Nephron progenitor cell (in vitro differentiated cells): ENCODE results near the gene GNG7.

Source experiments
- DNase-seq: peaks from one replicate; pipeline ENCODE4 v3.0.0; 2021
- H3K27ac Mint-ChIP-seq: 2 replicates; pipeline ENCODE4 v1.8.0; 2021; ENCODE audit warnings: mild to moderate bottlenecking, moderate library complexity, mixed read lengths
- H3K27me3 Mint-ChIP-seq: 2 replicates; pipeline ENCODE4 v1.8.0; 2021; ENCODE audit warnings: mild to moderate bottlenecking, low read depth, mixed read lengths; ENCODE audit not compliant: poor library complexity
- H3K36me3 Mint-ChIP-seq: 2 replicates; pipeline ENCODE4 v1.8.0; 2021; ENCODE audit warnings: low read depth, mixed read lengths
- H3K4me1 Mint-ChIP-seq: 2 replicates; pipeline ENCODE4 v1.8.0; 2021; ENCODE audit warnings: mixed read lengths
- H3K4me3 Mint-ChIP-seq: 2 replicates; pipeline ENCODE4 v1.8.0; 2021; ENCODE audit warnings: mild to moderate bottlenecking, moderate library complexity, mixed read lengths
- H3K9me3 Mint-ChIP-seq: 2 replicates; pipeline ENCODE4 v1.8.0; 2021; ENCODE audit warnings: mild to moderate bottlenecking, moderate library complexity, mixed read lengths
- CTCF ChIP-seq: fragments of 200-600 bp; sonication (generic); IDR thresholded peaks from 2 replicates; pipeline ENCODE4 v1.5.0; 2021; ENCODE audit warnings: antibody characterized with exemption

Gene GNG7

DNA sequence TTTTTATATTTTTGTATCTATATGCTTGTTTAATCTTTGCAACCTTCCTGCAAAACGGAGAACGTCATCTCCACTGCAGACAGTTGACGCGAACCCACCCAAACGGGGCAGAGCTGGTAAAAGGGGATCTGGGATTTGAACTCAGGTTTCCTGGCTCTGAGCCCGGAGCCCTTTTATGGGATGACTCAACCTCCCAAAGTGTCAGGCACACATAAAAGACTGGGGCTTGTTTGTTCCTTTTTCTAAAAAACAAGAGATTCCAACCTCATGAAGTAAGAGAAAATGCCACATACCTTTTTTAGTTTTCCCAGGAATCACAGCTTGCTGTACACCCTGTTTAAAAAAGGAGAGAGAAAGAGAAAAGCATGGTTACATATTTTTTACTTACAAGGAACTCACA is 147.6 kb downstream of the GNG7 start:
- H3K27me3 Mint-ChIP-seq = no peaks in the 10 kb centered on the region
- DNase-seq = no peak
- no peak overlapping the region for H3K4me3 Mint-ChIP-seq
- no peaks in the 10 kb centered on the region for H3K36me3 Mint-ChIP-seq
- peaks cover 44% of the 10 kb centered on the region for H3K4me1 Mint-ChIP-seq
- TF ChIP-seq CTCF = no peak
- no peaks in the 10 kb centered on the region for H3K9me3 Mint-ChIP-seq
- peak overlapping the region; percentile 89 for H3K27ac Mint-ChIP-seq

- Mint-ChIP-seq H3K27ac (no peak overlapping the region), H3K9me3 (peaks cover 4% of the 10 kb centered on the region), H3K4me3 (no peak overlapping the region), H3K27me3 (no peaks in the 10 kb centered on the region), H3K36me3 (no peaks in the 10 kb centered on the region), H3K4me1 (peaks cover 51% of the 10 kb centered on the region)
- no peak for TF ChIP-seq CTCF
- no peak for DNase-seq
Measured at GRCh38 chr19:2553510-2553909, 149.0 kb downstream of the GNG7 start.

DNA sequence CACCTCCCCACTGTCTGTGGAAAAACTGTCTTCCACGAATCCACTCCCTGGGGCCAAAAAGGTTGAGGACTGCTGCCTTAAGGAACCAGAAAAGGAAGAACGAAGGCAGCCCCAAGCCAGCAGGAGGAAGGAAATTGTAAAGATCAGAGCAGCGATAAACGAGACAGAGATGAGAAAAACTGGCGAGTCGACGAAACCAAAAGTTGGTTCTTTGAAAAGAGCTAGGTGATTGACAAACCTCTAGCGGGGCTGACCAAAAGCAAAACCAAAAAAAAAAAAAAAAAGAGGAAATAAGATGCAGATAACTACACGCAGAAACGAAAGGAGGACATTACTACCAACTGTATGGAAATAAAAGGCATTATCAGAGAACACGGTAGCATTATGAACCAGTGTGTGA is 149.6 kb downstream of the GNG7 start:
- Mint-ChIP-seq H3K9me3 (peaks cover 4% of the 10 kb centered on the region), H3K27me3 (no peaks in the 10 kb centered on the region), H3K36me3 (no peaks in the 10 kb centered on the region), H3K4me1 (peaks cover 49% of the 10 kb centered on the region), H3K4me3 (no peak overlapping the region), H3K27ac (peak overlapping the region; percentile 65)
- no peak for DNase-seq
- TF ChIP-seq CTCF = no peak

DNA sequence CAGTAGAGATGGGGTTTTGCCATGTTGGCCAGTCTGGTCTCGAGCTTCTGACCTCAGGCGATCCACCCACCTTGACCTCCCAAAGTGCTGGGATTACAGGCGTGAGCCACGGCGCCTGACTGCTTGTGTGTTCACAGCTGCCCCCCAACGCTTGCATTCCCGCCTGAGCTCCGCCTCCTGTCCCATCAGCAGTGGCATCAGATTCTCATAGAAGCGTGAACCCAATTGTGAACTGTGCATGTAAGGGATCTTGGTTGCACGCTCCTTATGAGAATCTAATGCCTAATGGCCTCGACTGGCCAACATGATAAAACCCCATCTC is 150.7 kb downstream of the GNG7 start:
- Mint-ChIP-seq H3K36me3 (no peaks in the 10 kb centered on the region), H3K4me3 (no peak overlapping the region), H3K27ac (no peak overlapping the region), H3K9me3 (peaks cover 4% of the 10 kb centered on the region), H3K4me1 (peaks cover 46% of the 10 kb centered on the region), H3K27me3 (no peaks in the 10 kb centered on the region)
- no peak for TF ChIP-seq CTCF
- DNase-seq = no peak

DNA sequence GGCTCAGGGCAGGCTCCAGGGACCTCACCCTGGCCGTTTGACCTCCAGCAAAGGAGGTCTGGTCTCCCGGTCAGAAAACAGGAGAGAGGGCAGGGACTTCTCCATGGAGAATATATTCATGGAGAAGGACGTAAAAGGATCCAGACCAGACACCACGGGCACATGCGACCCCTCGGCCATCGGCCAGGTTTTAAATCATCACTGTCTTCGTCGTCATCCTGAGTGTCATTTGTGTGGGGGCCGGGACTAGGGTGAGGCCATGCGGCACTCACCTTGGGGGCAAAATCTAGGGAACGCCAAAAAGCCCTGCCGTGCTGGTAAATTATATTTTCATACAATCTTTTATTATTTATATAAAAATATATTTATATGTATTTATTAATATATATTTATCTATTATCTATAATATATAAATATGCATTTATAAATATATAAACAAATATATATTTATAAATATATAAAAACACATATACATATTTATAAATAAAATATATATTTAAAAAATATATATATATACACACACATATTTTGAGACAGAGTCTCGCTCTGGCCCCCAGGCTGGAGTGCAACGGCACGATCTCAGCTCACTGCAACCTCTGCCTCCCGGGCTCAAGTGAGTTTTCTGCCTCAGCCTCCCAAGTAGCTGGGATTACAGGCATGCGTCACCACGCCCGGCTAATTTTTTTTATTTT is 151.2 kb downstream of the GNG7 start:
- H3K27ac Mint-ChIP-seq = no peak overlapping the region
- TF ChIP-seq CTCF = no peak
- H3K27me3 Mint-ChIP-seq = no peaks in the 10 kb centered on the region
- DNase-seq = no peak
- H3K36me3 Mint-ChIP-seq = no peaks in the 10 kb centered on the region
- H3K9me3 Mint-ChIP-seq = peaks cover 4% of the 10 kb centered on the region
- peaks cover 46% of the 10 kb centered on the region for H3K4me1 Mint-ChIP-seq
- H3K4me3 Mint-ChIP-seq = no peak overlapping the region

GRCh38 chr19:2550431-2551171 is 151.9 kb downstream of the GNG7 start:
- no peak overlapping the region for H3K27ac Mint-ChIP-seq
- TF ChIP-seq CTCF = no peak
- DNase-seq = no peak
- H3K9me3 Mint-ChIP-seq = peaks cover 4% of the 10 kb centered on the region
- H3K4me1 Mint-ChIP-seq = peaks cover 49% of the 10 kb centered on the region
- H3K27me3 Mint-ChIP-seq = no peaks in the 10 kb centered on the region
- no peak overlapping the region for H3K4me3 Mint-ChIP-seq
- no peaks in the 10 kb centered on the region for H3K36me3 Mint-ChIP-seq
